Erythroblast (primary cell): ENCODE measurements around the gene BUB3.

Experiments used
- GATA1 ChIP-seq: IDR thresholded peaks from 2 replicates; pipeline ENCODE4 v1.6.1; 2011; ENCODE audit warnings: low read depth, mild to moderate bottlenecking, control low read depth, low read length, moderate library complexity
- POLR2A ChIP-seq: IDR thresholded peaks from 2 replicates; pipeline ENCODE4 v1.6.1; 2011; ENCODE audit warnings: mild to moderate bottlenecking, low read length

GRCh38 chr10:123149162-123149567 lies 5.0 kb upstream of the BUB3 start:
- TF ChIP-seq POLR2A (no peak), GATA1 (no peak)
